Testis (tissue), 2 donors: Measurements from ENCODE around the gene OVAAL.

ENCODE experiments used
- CTCF ChIP-seq, 3 experiments: fragments of 450-650 bp in 2 of 3; fragments of 200-600 bp in 1 of 3; sonication (generic) in 1 of 3; IDR thresholded peaks; one replicate each; pipeline ENCODE4 v1.5.1; 2016 to 2019; ENCODE audit warnings: antibody characterized with exemption in 3 of 3, mild to moderate bottlenecking in 2 of 3, moderate library complexity in 1 of 3
- POLR2A ChIP-seq: fragments of 450-650 bp; IDR thresholded peaks from one replicate; pipeline ENCODE4 v1.6.1; 2017; ENCODE audit warnings: antibody characterized with exemption, mild to moderate bottlenecking, moderate library complexity

- TF ChIP-seq CTCF (IDR thresholded peaks at IDR 0.05), result no peak
- TF ChIP-seq POLR2A, result no peak
Observed at GRCh38 chr1:180588121-180588520, 29.4 kb downstream of the OVAAL start.
